ENCODE measurements around the gene RNF34.

DNA sequence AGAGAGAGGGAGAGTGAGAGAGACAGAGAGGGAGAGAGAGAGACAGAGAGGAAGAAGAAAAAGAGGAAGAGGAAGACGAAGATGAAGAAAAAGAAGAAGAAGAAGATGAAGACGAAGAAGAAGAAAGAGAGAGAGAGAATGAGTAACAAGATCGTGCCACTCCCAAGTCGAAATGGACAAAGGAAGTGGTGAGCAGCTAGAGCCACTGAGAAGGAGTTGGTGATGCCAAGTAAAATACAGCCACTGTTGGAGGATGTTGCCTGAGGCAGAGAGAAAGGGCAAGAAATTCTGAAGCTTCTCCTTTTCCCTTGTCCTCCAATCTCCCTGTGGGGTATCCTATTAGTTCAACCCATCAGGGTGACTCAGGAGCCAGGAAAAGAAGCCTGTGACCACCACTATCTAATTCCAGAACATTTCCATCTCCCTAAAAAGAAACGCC is 35.2 kb upstream of the RNF34 start:
- TF ChIP-seq OSR1 (CRISPR knock-in tag; IDR thresholded peaks at IDR 0.05) (no peak), ZNF565 (CRISPR knock-in tag; conservative IDR thresholded peaks at IDR 0.05; ENCODE audit: low read depth) (no peak), BACH2 (CRISPR knock-in tag; IDR thresholded peaks at IDR 0.05; ENCODE audit: borderline replicate concordance) (no peak)
- TF ChIP-seq, protein P1, sequence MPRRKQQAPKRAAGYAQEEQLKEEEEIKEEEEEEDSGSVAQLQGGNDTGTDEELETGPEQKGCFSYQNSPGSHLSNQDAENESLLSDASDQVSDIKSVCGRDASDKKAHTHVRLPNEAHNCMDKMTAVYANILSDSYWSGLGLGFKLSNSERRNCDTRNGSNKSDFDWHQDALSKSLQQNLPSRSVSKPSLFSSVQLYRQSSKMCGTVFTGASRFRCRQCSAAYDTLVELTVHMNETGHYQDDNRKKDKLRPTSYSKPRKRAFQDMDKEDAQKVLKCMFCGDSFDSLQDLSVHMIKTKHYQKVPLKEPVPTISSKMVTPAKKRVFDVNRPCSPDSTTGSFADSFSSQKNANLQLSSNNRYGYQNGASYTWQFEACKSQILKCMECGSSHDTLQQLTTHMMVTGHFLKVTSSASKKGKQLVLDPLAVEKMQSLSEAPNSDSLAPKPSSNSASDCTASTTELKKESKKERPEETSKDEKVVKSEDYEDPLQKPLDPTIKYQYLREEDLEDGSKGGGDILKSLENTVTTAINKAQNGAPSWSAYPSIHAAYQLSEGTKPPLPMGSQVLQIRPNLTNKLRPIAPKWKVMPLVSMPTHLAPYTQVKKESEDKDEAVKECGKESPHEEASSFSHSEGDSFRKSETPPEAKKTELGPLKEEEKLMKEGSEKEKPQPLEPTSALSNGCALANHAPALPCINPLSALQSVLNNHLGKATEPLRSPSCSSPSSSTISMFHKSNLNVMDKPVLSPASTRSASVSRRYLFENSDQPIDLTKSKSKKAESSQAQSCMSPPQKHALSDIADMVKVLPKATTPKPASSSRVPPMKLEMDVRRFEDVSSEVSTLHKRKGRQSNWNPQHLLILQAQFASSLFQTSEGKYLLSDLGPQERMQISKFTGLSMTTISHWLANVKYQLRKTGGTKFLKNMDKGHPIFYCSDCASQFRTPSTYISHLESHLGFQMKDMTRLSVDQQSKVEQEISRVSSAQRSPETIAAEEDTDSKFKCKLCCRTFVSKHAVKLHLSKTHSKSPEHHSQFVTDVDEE (CRISPR knock-in tag; IDR thresholded peaks at IDR 0.05), result no peak

Measured in SK-N-SH treated with all-trans-retinoic acid at 6 μM for 48 hours (cell line).